Activated T-helper 2 cell treated with anti-CD3 and anti-CD28 coated beads, Interferon-gamma antibody, Interleukin-2, Interleukin-4, amounts not matched to agents 10 μg/mL and 5 μg/mL and 100 μg/mL, durations not matched to agents 14 hours and 24 hours and 36 hours (primary cell): Measurements from ENCODE around the gene NGRN. TPM values are rescaled to one million over a fixed set of nuclear protein-coding genes. Genes with fewer than 3 reads are reported as not detected.
"Not testable (repeated sequence)": the region's sequence is repeated elsewhere in the genome, so short reads cannot be mapped to it uniquely, and the experiment has no call there.

Source experiments
- DNase-seq: peaks from one replicate; pipeline ENCODE4 v3.0.0; 2021; ENCODE audit warnings: low spot score
- H3K27ac Mint-ChIP-seq: one replicate; pipeline ENCODE4 v1.8.0; 2021; ENCODE audit warnings: mixed read lengths
- H3K27me3 Mint-ChIP-seq: one replicate; pipeline ENCODE4 v1.8.0; 2021; ENCODE audit warnings: low read depth, mixed read lengths
- H3K36me3 Mint-ChIP-seq: one replicate; pipeline ENCODE4 v1.8.0; 2021; ENCODE audit warnings: low read depth, mixed read lengths
- H3K4me1 Mint-ChIP-seq: one replicate; pipeline ENCODE4 v1.8.0; 2021; ENCODE audit warnings: low read depth, mixed read lengths
- H3K4me3 Mint-ChIP-seq: one replicate; pipeline ENCODE4 v1.8.0; 2021; ENCODE audit warnings: low read depth, mild to moderate bottlenecking, moderate library complexity, mixed read lengths
- H3K9me3 Mint-ChIP-seq: one replicate; pipeline ENCODE4 v1.8.0; 2021; ENCODE audit warnings: mixed read lengths
- intact Hi-C: fragments of 100-400 bp; cut with micrococcal nuclease; formaldehyde crosslinking; loops from one replicate; pipeline ENCODE4 v1.15.1; 2023
- total RNA-seq: library from RNA; stranded (reverse); gene quantifications from 2 replicates; pipeline ENCODE4 v1.2.3, GENCODE V29; 2022

NGRN gene
- total RNA-seq, 1 donor from 2014 or later: 40.3 TPM

DNA sequence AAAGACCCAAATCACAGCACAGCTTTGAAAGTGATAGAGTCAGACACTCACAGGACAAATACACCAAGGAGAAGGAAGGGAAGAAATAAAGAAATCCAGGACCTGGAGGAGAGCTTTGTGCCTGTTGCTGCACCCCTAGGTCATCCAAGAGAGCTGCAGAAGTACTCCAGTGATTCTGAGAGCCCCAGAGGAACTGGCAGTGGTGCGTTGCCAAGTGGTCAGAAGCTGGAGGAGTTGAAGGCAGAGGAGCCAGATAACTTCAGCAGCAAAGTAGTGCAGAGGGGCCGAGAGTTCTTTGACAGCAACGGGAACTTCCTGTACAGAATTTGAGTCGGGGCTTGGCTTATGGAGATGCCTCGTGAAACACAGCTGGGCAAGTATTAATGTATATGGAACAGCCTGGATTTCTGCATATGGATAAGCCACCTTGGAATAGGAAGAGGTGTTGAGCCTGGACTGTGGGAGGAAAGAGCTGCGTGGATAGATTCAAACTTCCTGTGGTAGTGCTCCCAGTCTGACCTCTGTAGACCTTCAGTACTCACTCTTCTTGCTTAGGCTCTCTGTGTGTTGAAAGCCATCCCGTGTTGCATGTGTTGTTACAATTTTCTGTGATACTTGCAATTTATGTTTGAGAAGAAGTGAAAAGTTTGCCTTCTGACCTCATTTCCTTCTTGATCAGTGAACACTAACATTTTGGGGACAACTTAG is 6.1 kb downstream of the NGRN start:
- no peak for DNase-seq
- H3K9me3 Mint-ChIP-seq: no peaks in the 10 kb centered on the region
- peaks cover 69% of the 10 kb centered on the region for H3K36me3 Mint-ChIP-seq
- H3K4me3 Mint-ChIP-seq: no peak overlapping the region
- H3K27me3 Mint-ChIP-seq: no peaks in the 10 kb centered on the region
- H3K27ac Mint-ChIP-seq: no peak overlapping the region
- H3K4me1 Mint-ChIP-seq: peaks cover 39% of the 10 kb centered on the region
- intact Hi-C loops: no loop called here

- H3K27me3 Mint-ChIP-seq, H3K4me1 Mint-ChIP-seq, intact Hi-C loops, H3K9me3 Mint-ChIP-seq, H3K27ac Mint-ChIP-seq, H3K4me3 Mint-ChIP-seq, DNase-seq: not testable (repeated sequence)
- H3K36me3 Mint-ChIP-seq: peaks cover 13% of the 10 kb centered on the region
Observed at GRCh38 chr15:90278467-90278866, 13.0 kb downstream of the NGRN start.

DNA sequence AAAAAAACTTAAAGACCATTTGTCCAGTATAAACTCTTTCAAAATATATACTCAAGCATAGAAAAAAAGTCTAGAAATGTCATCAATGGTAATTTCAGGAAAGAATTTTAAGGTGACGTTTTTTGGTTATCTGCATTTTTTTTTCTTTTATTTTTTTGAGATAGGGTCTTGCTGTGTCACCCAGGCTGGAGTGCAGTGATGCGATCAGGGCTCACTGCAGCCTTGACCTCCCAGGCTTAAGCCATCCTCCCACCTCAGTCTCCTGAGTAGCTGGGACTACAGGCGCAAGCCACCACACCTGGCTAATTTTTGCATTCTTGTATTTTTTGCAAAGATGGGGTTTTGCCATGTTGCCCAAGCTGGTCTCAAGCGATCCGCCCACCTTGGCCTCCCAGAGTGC is 15.3 kb downstream of the NGRN start:
- DNase-seq, intact Hi-C loops, H3K4me1 Mint-ChIP-seq, H3K36me3 Mint-ChIP-seq, H3K27ac Mint-ChIP-seq, H3K4me3 Mint-ChIP-seq, H3K27me3 Mint-ChIP-seq, H3K9me3 Mint-ChIP-seq: not testable (repeated sequence)

- DNase-seq, intact Hi-C loops, H3K4me3 Mint-ChIP-seq, H3K36me3 Mint-ChIP-seq, H3K27me3 Mint-ChIP-seq, H3K9me3 Mint-ChIP-seq, H3K27ac Mint-ChIP-seq, H3K4me1 Mint-ChIP-seq: not testable (repeated sequence)
Observed at GRCh38 chr15:90281637-90282036, 16.2 kb downstream of the NGRN start.

- H3K4me3 Mint-ChIP-seq: no peak overlapping the region
- no peaks in the 10 kb centered on the region for H3K9me3 Mint-ChIP-seq
- H3K27me3 Mint-ChIP-seq: peaks cover 2% of the 10 kb centered on the region
- no peak overlapping the region for H3K27ac Mint-ChIP-seq
- H3K4me1 Mint-ChIP-seq: peaks cover 1% of the 10 kb centered on the region
- DNase-seq: no peak
- intact Hi-C loops: loop anchor here (5.0 kb wide), 1 partner anchor 144 kb away; no protein-coding TSS in a partner anchor
- no peaks in the 10 kb centered on the region for H3K36me3 Mint-ChIP-seq
Observed at GRCh38 chr15:90286678-90287077, 21.2 kb downstream of the NGRN start.

- peaks cover 3% of the 10 kb centered on the region for H3K4me1 Mint-ChIP-seq
- no peak for DNase-seq
- no peak overlapping the region for H3K4me3 Mint-ChIP-seq
- H3K36me3 Mint-ChIP-seq: no peaks in the 10 kb centered on the region
- intact Hi-C loops: loop anchor here (5.0 kb wide), 1 partner anchor 145 kb away; no protein-coding TSS in a partner anchor
- H3K27ac Mint-ChIP-seq: no peak overlapping the region
- H3K27me3 Mint-ChIP-seq: peaks cover 2% of the 10 kb centered on the region
- H3K9me3 Mint-ChIP-seq: no peaks in the 10 kb centered on the region
Observed at GRCh38 chr15:90287101-90287500, 21.6 kb downstream of the NGRN start.

GRCh38 chr15:90287946-90288345 is 22.5 kb downstream of the NGRN start:
- Mint-ChIP-seq H3K27me3 (peaks cover 2% of the 10 kb centered on the region), H3K9me3 (no peaks in the 10 kb centered on the region), H3K27ac (no peak overlapping the region), H3K36me3 (no peaks in the 10 kb centered on the region), H3K4me1 (peaks cover 3% of the 10 kb centered on the region), H3K4me3 (no peak overlapping the region)
- DNase-seq: no peak
- intact Hi-C loops: loop anchor here (5.0 kb wide), 1 partner anchor 146 kb away; no protein-coding TSS in a partner anchor

DNA sequence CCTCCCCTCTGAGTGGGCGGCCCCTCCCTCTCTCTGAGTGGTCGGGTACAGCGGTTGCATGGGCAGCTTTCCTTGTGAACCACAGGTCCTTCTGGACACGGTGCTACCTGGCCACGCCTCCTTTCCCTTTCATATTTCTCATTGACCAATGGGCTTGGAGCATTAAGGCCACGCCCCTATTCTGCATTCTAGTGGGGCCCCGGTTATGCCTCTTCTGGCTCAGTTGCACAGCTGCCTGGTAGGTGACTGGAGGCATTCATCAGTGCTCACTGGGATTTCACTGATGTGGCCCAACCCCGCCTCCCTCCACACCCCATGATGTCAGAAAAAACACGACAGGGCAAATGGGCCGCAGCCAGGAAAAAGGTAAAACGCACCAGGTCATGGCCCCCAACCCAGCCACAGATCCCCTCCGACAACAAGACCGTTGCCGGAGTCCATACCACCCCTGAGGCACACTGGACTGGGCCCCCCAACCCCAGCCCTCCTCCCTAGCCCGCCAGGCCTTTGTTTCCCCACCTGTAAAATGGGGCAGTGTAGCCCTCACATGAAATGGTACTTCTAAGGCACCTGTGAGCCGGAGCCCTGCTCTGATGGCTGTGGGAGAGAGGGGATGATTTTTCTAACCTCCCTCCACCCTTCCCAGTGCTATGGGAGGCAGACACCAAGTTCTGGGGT is 26.3 kb downstream of the NGRN start:
- Mint-ChIP-seq H3K27me3 (peaks cover 13% of the 10 kb centered on the region), H3K9me3 (no peaks in the 10 kb centered on the region), H3K27ac (no peak overlapping the region), H3K4me3 (no peak overlapping the region), H3K36me3 (no peaks in the 10 kb centered on the region), H3K4me1 (peaks cover 17% of the 10 kb centered on the region)
- intact Hi-C loops: loop anchor here (5.0 kb wide), 1 partner anchor 60 kb away; the partner anchor contains the start of genes CIB1 and GDPGP1
- DNase-seq: no peak

DNA sequence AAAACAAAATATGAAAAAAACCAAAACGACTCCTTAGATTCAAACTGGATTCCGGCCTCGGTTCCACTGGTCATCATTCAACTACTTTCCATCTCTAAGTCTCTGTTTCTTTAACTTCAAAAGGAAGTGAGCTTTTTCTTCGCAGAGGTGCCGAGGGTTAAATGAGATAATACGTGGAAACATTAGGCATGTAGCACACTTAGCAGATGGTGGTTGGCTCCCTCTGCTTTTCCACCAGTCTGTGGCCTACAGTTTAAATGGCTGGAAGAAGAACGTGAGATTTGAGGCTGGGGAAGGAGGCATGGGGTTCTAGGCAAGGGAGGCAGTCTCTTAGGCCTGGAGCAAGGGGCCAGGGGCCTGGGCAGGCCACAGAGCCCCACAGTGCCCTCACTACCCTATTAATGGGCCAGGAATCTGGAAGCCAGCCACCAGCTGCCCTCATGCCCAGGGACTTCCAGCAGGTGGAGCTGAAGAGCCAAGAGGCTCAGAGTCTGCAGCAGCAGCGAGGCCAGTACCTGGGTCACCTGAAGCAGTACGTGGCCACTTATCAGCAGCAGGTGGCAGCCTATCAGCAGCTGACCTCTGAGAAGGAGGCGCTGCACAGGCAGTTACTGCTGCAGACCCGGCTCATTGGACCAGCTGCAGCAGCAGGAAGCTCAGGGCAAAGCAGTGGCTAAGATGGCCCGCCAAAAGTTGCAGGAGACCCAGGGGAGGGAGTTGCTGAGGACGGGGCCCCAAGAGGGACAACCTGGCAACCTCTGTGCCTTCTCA is 27.8 kb downstream of the NGRN start:
- Mint-ChIP-seq H3K4me1 (peaks cover 20% of the 10 kb centered on the region), H3K27me3 (peaks cover 13% of the 10 kb centered on the region)
- not testable (repeated sequence) for H3K4me3 Mint-ChIP-seq, H3K36me3 Mint-ChIP-seq, H3K27ac Mint-ChIP-seq, H3K9me3 Mint-ChIP-seq
- peak; percentile 67 for DNase-seq
- intact Hi-C loops: loop anchor here (5.0 kb wide), 1 partner anchor 61 kb away; the partner anchor contains the start of genes CIB1 and GDPGP1

DNA sequence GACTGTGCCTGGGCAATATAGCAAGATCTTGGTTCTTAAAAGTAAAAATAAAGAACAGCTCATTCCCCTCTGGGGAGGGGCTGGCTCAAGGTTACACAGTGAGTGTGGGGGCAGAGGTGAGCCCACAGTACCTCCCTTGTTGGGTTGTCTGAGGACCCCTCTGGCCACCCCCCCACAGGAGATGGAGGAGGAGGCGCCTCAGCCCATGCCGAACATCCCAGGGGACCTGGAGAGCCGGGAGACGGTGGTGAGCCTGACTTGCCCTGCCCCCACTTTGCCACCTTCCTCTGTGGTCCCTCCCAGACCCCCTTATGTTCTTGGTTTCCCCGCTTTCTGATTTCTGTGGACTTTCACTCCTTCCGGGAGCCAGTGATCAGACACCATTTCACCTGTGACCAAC is 28.7 kb downstream of the NGRN start:
- Mint-ChIP-seq H3K4me3 (no peak overlapping the region), H3K36me3 (no peaks in the 10 kb centered on the region), H3K27ac (no peak overlapping the region), H3K9me3 (no peaks in the 10 kb centered on the region), H3K4me1 (peaks cover 20% of the 10 kb centered on the region), H3K27me3 (peaks cover 13% of the 10 kb centered on the region)
- DNase-seq: no peak
- intact Hi-C loops: loop anchor here (5.0 kb wide), 1 partner anchor 62 kb away; the partner anchor contains the start of genes CIB1 and GDPGP1

GRCh38 chr15:90294601-90295269 is 29.3 kb downstream of the NGRN start:
- Mint-ChIP-seq H3K27me3 (peaks cover 13% of the 10 kb centered on the region), H3K9me3 (no peaks in the 10 kb centered on the region), H3K4me1 (peaks cover 20% of the 10 kb centered on the region), H3K36me3 (no peaks in the 10 kb centered on the region), H3K4me3 (no peak overlapping the region), H3K27ac (no peak overlapping the region)
- intact Hi-C loops: loop anchor here (5.0 kb wide), 1 partner anchor 62 kb away; the partner anchor contains the start of genes CIB1 and GDPGP1
- DNase-seq: no peak

DNA sequence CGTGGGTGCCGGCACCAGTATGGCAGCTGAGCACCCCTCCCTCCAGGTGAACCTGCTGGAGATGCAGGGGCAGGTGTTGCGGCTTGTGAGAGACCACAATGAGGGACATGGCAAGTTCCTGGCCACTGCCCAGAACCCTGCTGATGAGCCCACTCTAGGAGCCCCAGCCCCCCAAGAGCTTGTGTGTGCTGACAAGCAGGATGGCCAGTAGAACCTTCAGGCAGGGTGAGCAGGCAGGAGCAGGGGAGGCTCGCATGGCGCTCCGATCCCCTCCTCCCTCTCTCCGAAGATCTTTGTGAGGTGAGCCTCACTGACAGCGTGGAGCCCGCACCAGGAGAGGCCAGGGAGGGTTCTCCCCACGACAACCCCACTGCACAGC is 29.8 kb downstream of the NGRN start:
- H3K36me3 Mint-ChIP-seq: no peaks in the 10 kb centered on the region
- no peak for DNase-seq
- no peak overlapping the region for H3K27ac Mint-ChIP-seq
- intact Hi-C loops: no loop called here
- peaks cover 11% of the 10 kb centered on the region for H3K27me3 Mint-ChIP-seq
- H3K4me1 Mint-ChIP-seq: peaks cover 20% of the 10 kb centered on the region
- H3K4me3 Mint-ChIP-seq: no peak overlapping the region
- H3K9me3 Mint-ChIP-seq: no peaks in the 10 kb centered on the region
